Measurements from ENCODE around the gene PGM2L1.
"Not testable (repeated sequence)": the region's sequence is repeated elsewhere in the genome, so short reads cannot be mapped to it uniquely, and the experiment has no call there.

Gene PGM2L1

DNA sequence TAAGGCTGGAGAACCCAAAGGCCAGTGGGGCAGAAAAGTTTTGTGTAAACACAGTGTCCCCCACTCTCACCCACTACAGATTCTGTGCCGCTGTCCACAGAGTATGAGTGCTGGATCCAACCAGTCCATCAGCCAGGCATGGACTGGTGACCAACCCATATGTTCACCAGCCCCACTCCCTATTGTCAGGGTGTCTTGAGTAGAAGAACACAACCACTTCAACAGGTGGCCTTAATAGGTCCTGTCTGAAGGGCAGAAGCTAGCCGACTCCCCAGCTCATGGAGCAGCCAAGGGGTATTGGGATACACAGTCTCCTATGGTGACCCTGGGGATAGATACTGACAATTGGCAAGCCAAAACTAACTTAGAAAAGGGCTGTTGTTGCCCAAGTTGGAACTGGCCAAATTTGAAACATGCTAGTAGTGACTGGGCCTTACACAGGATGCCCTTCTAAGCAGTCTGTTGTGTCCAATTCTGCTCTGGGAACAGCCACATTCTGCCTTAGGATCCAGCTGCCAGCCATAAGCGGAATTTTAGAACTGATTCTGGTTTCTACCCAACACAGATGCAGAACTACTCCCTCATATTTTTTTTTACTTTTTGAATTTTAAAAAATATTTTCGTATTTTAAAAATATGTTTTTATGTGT lies 19.8 kb upstream of the PGM2L1 start:
- Histone ChIP-seq H3K27ac (peak overlapping the region; percentile 61 to 90), H3K4me3 (no peak overlapping the region)
- DNase-seq (ENCODE audit: low spot score) = no peak
- TF ChIP-seq, protein P1, sequence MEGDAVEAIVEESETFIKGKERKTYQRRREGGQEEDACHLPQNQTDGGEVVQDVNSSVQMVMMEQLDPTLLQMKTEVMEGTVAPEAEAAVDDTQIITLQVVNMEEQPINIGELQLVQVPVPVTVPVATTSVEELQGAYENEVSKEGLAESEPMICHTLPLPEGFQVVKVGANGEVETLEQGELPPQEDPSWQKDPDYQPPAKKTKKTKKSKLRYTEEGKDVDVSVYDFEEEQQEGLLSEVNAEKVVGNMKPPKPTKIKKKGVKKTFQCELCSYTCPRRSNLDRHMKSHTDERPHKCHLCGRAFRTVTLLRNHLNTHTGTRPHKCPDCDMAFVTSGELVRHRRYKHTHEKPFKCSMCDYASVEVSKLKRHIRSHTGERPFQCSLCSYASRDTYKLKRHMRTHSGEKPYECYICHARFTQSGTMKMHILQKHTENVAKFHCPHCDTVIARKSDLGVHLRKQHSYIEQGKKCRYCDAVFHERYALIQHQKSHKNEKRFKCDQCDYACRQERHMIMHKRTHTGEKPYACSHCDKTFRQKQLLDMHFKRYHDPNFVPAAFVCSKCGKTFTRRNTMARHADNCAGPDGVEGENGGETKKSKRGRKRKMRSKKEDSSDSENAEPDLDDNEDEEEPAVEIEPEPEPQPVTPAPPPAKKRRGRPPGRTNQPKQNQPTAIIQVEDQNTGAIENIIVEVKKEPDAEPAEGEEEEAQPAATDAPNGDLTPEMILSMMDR (IDR thresholded peaks at IDR 0.05) = no peak

DNA sequence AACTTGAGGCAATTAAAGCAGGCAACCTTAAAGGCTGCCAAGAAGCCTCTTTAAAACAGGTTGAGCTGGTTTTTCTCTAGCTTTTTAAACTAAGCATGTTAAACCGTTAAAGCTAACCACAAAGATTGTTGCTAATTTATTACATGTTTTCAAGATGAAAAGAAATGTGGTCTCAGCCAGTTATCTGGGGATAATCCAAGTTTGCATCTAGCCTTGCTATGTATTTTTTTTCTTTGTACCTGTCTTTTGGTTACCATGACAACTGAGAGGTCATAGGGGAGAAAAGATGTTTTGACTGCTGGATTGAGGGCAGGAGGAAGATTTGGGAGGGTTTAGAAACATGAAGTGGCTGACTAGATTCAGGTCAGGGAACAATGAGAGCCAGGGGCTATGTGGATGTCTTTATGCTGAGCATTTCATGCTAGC lies 19.2 kb upstream of the PGM2L1 start:
- no peak for DNase-seq (ENCODE audit: low spot score)
- Histone ChIP-seq H3K27ac (peak overlapping the region; percentile 61 to 90), H3K4me3 (no peak overlapping the region)
- TF ChIP-seq, protein P1 (IDR thresholded peaks at IDR 0.05) = no peak

DNA sequence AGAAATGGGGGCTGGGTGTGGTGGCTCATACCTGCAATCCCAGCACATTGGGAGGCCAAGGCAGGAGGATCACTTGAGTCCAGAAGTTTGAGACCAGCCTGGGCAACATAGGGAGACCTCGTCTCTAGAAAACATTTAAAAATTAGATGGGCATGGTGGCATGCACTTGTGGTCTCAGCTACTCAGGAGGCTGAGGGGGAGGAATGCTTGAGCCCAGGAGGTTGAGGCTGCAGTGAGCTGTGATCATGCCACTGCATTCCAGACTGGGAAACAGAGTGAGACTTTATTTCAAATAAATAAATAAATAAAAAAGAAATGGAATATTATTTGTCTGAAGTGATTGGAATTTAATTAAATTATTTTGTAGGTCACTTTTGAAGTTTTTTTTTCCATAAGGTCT lies 18.7 kb upstream of the PGM2L1 start:
- DNase-seq (ENCODE audit: low spot score); H3K4me3 ChIP-seq; H3K27ac ChIP-seq: not testable (repeated sequence)

DNA sequence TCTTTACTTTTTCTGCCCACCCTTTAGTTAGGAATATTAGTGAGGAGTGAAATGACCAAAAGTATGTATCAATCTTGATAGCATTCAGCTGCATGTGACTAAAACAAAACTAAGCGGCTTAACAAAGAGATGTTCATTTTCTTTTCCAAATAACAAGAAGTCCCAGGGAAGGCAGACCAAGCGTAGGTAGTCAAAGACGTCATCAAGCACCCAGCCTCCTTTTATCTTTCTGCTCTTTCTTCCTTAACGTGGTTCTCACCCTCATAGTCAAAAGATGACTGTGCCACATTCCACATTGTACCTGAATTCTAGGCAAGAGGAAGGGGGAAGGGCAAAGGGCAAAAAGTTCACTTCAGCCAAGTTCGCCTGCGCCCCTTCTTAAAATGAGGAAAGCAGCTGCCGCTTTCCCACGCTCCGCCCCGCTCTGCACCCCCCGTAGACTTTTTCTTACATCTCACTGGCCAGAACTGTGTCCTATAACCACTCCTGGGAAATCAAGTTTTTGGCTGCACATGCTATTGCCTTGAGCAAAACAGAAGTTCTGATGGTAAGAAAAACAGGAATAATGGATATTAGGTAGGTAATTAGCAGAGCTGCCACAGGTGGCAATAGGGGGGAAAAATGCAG lies 14.6 kb upstream of the PGM2L1 start:
- no peak for DNase-seq (ENCODE audit: low spot score)
- TF ChIP-seq, protein P1 (IDR thresholded peaks at IDR 0.05) = no peak
- Histone ChIP-seq H3K27ac (no peak overlapping the region), H3K4me3 (no peak overlapping the region)

DNA sequence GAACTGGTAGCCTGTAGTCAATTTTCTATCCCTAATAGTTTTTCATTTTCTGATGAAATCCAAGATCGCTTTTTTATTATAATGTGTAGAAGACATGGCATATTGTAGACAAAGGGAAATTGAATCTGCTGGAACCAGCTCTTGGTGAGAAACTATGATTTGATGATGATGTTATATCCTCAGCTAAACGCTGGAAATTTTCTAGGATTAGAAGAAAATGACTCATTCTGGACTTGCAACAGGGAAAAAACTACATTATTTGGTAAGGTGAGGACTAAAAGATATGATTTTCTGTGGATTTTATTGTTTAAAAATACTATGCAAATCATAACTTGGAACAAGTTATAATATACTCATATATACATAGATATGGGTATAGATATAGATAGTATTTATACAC lies 14.1 kb upstream of the PGM2L1 start:
- Histone ChIP-seq H3K27ac (no peak overlapping the region), H3K4me3 (no peak overlapping the region)
- TF ChIP-seq, protein P1 (IDR thresholded peaks at IDR 0.05) = no peak
- DNase-seq (ENCODE audit: low spot score) = no peak

DNA sequence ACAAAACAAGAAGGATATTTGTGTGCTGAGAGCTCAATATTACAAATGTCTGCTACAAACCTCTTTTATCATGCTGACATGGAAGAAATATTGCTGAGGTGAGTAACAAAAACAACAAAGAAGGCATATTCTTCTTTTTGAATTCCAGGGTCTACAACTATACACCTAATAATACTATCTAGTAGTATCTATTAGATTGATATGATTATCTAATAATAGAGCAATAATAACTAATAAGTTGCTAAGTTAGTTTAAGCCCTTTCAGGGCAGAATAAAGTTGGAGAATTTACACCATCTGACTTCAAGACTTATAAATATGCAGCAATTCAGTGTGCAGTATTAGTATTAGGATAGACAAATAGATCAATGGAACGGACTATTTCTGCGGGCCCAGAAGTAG lies 11.4 kb upstream of the PGM2L1 start:
- Histone ChIP-seq H3K4me3 (no peak overlapping the region), H3K27ac (no peak overlapping the region)
- TF ChIP-seq, protein P1 (IDR thresholded peaks at IDR 0.05) = no peak
- no peak for DNase-seq (ENCODE audit: low spot score)

DNA sequence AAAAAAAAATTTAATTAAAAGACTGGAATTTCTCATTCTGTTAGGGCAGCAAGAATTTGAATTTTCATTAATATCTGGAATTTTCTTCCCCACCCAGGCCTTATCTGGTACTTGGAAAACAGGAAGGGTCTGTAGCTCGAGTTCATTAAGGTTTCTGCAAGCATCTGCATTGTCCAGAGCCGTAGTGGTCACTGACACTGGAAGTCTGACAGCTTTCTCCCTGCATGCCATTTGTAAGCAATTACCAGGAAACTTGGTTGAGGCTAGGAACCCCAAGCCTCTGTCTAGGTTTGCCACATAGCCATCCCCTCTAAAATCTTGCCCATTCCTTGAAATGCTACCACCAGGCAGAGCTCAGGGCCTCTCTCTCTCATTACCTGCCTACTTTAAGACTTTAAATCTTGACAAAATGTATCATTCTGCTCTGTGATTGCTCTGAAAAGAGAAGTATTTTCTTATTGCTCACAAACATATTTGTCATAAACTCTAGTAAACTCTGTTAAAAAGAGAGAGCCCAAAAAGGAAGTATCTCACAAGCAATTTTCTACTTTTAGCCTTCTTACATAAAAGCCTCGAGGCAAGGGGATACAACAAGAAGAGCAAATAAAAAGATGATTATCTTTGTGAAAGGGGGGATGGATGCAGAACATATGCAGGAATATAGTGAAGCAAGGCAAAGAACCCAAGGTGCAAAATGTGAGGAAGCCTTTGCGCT lies 5.5 kb upstream of the PGM2L1 start:
- DNase-seq (ENCODE audit: low spot score) = no peak
- Histone ChIP-seq H3K27ac (no peak overlapping the region), H3K4me3 (no peak overlapping the region)
- TF ChIP-seq, protein P1 (IDR thresholded peaks at IDR 0.05) = no peak
